Heart left ventricle (tissue), 16 donors: Measurements from ENCODE around the gene DIP2C. TPM values are rescaled to one million over a fixed set of nuclear protein-coding genes. Genes with fewer than 3 reads are reported as not detected.
A peak's percentile ranks its signal among the peaks of the same experiment; 100 is the strongest.

Source experiments
- ATAC-seq, 4 donors: fragments of 200-7000 bp; cut with Tn5 transposase; one replicate each; pipeline ENCODE4 v1.9.1; 2020 to 2022; ENCODE audit warnings: moderate library complexity in 4 of 4, mild to moderate bottlenecking in 3 of 4, moderate number of reproducible peaks in 1 of 4
- DNase-seq, 5 donors: peaks; one replicate each; pipeline ENCODE4 v3.0.0-alpha.2; 2020
- H3K27ac ChIP-seq, 12 donors: fragments of 200-600 bp; sonication (generic) in 4 of 12; one replicate each; pipeline versions ENCODE4 v1.5.0 to v1.8.0; 2016 to 2022; ENCODE audit warnings: mild to moderate bottlenecking in 2 of 12
- H3K27me3 ChIP-seq, 9 donors: fragments of 200-600 bp; sonication (generic) in 2 of 9; one replicate each; pipeline versions ENCODE4 v1.5.1 to v1.8.0; 2016 to 2022; ENCODE audit warnings: mild to moderate bottlenecking in 3 of 9
- H3K36me3 ChIP-seq, 9 donors: fragments of 200-600 bp; sonication (generic) in 2 of 9; one replicate each; pipeline versions ENCODE4 v1.5.0 to v1.8.0; 2018 to 2022; ENCODE audit warnings: mild to moderate bottlenecking in 2 of 9
- H3K4me1 ChIP-seq, 12 donors: fragments of 200-600 bp; sonication (generic) in 4 of 12; one replicate each; pipeline versions ENCODE4 v1.5.0 to v1.8.0; 2016 to 2022; ENCODE audit warnings: mild to moderate bottlenecking in 3 of 12
- H3K4me3 ChIP-seq, 12 donors: fragments of 200-600 bp; sonication (generic) in 4 of 12; one replicate each; pipeline versions ENCODE4 v1.5.0 to v1.8.0; 2017 to 2022; ENCODE audit warnings: mild to moderate bottlenecking in 9 of 12, moderate library complexity in 4 of 12
- H3K9me3 ChIP-seq, 12 donors: fragments of 200-600 bp; sonication (generic) in 4 of 12; one replicate each; pipeline versions ENCODE4 v1.5.0 to v1.8.0; 2016 to 2022; ENCODE audit warnings: mild to moderate bottlenecking in 1 of 12
- POLR2A ChIP-seq, 2 donors: fragments of 450-650 bp; IDR thresholded peaks; one replicate each; pipeline ENCODE4 v1.6.1; 2017; ENCODE audit warnings: antibody characterized with exemption in 2 of 2, mild to moderate bottlenecking in 2 of 2, moderate library complexity in 2 of 2
- WGBS, 4 donors: extraction: QIAGEN DNeasy Blood & Tissue Kit in 2 of 4; methylation state at CpG; one replicate each; pipeline versions ENCODE4 v1.1.5 to v1.1.7; 2013 to 2018; 5-methylcytosine and 5-hydroxymethylcytosine counted together
- intact Hi-C, 10 donors: fragments of 100-400 bp; cut with DNase I; formaldehyde crosslinking; loops; one replicate each; pipeline versions ENCODE4 v1.11.1 to v1.14.2; 2022
- polyA plus RNA-seq, 2 donors: library from polyadenylated mRNA; stranded (reverse); fragments of 200-250 nt; gene quantifications; one replicate each; pipeline ENCODE4 v1.2.3, GENCODE V29; 2013
- total RNA-seq, 9 donors: library from RNA; depleted of rRNA in 2 of 9; stranded (reverse); fragments of >200 nt in 2 of 9; fragmentation: NEBNext Ultra II Directional in 3 of 9; extraction: Animal tissue kit (Norgen Biotek cat#: 25700) in 3 of 9; gene quantifications; one replicate each; pipeline versions ENCODE4 v1.1.0 to v1.2.4, GENCODE V29; 2016 to 2023
- TF ChIP-seq, protein P1 (sequence below), 12 donors: fragments of 200-600 bp; sonication (generic) in 4 of 12; IDR thresholded peaks; one replicate each; pipeline versions ENCODE4 v1.5.0 to v1.8.0; 2018 to 2022; ENCODE audit warnings: antibody characterized with exemption in 12 of 12, mild to moderate bottlenecking in 5 of 12
- donor health status: ischemic (EF 13 %, LVEDD 7.1; RV severe dilation, severe dysfunction).
- donor health status: healthy with polysubstance abuse.
- donor health status: DM: no; HTN: yes; CAD: no.
- donor health status: DM: no; HTN: no; CAD: no.
- donor health status: ischemic (EF 25% LVEDD 6.9; RV normal size, moderate dysfunction).
- donor health status: ischemic (EF 25% LVEDD 5.7; RV mildly dilated, moderate dysfunction).
- donor health status: healthy.
- donor health status: DM: yes; HTN: yes; CAD: no.
- donor health status: ischemic (EF 35%, LVEDD 5.7; RV mildly dilated, moderate dysfunction).
- donor health status: nonischemic (EF 11% LVEDD 7.7; RV severe dilation, severe dysfunction).
- donor health status: DM: yes; HTN: yes; CAD: no.
- donor health status: PGD.
- donor health status: ischemic (EF 29% LVEDD 5.4; RV normal size, mild dysfunction).
- donor health status: nonischemic (EF 23%, LVEDD 6.1; RV moderate dilation, normal function).

The DIP2C gene
- total and polyA plus RNA-seq, 11 donors, result 7.4 to 43.1 (median 28.5) TPM

DNA sequence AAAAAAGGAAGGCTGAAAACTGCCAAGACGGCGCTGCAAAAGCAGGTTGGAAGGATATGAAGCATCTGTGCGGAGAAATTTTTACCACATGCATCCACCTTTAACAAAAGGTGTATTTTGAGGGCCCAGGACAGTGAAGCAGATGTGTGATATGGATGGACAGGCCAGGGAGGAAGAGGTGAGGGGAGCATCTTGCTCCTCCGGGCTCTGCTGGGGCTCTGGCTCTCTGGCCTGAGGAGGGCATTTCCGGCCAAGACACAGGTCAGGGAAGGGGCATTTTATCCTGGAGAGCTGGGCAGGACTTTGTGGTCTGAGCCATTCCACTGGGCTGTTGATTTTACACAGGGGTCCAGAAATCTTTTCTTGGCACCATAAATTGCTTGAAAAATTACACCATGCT is 379.1 kb downstream of the DIP2C start:
- no peaks in the 10 kb centered on the region for H3K9me3 ChIP-seq
- no peak for ATAC-seq
- no peak overlapping the region for H3K27ac ChIP-seq
- intact Hi-C loops, result no loop called here
- no peak overlapping the region for H3K4me3 ChIP-seq
- H3K36me3 ChIP-seq, result peaks cover 0 to 44% (median 11%) of the 10 kb centered on the region in 9 donors
- H3K4me1 ChIP-seq, result peaks cover 0 to 13% (median 4%) of the 10 kb centered on the region in 12 donors
- DNase-seq, result no peak
- WGBS, 4 donors, result 91 to 95% (median 93%) methylated on average over 5 of the region's 5 CpGs
- no peaks in the 10 kb centered on the region for H3K27me3 ChIP-seq
- TF ChIP-seq, protein P1, sequence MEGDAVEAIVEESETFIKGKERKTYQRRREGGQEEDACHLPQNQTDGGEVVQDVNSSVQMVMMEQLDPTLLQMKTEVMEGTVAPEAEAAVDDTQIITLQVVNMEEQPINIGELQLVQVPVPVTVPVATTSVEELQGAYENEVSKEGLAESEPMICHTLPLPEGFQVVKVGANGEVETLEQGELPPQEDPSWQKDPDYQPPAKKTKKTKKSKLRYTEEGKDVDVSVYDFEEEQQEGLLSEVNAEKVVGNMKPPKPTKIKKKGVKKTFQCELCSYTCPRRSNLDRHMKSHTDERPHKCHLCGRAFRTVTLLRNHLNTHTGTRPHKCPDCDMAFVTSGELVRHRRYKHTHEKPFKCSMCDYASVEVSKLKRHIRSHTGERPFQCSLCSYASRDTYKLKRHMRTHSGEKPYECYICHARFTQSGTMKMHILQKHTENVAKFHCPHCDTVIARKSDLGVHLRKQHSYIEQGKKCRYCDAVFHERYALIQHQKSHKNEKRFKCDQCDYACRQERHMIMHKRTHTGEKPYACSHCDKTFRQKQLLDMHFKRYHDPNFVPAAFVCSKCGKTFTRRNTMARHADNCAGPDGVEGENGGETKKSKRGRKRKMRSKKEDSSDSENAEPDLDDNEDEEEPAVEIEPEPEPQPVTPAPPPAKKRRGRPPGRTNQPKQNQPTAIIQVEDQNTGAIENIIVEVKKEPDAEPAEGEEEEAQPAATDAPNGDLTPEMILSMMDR (IDR thresholded peaks at IDR 0.05), result no peak

GRCh38 chr10:308572-309085 is 380.8 kb downstream of the DIP2C start:
- intact Hi-C loops, result no loop called here
- Histone ChIP-seq H3K36me3 (peaks cover 0 to 41% (median 11%) of the 10 kb centered on the region in 9 donors), H3K4me1 (peaks cover 0 to 13% (median 4%) of the 10 kb centered on the region in 12 donors), H3K9me3 (no peaks in the 10 kb centered on the region), H3K4me3 (no peak overlapping the region), H3K27ac (no peak overlapping the region), H3K27me3 (no peaks in the 10 kb centered on the region)
- no peak for TF ChIP-seq POLR2A (IDR thresholded peaks at IDR 0.05)
- TF ChIP-seq, protein P1 (IDR thresholded peaks at IDR 0.05), result no peak
- DNase-seq (no peak), ATAC-seq (peak in 1 of 4 donors; percentile 10)
- 87 to 92% (median 88%) methylated on average over 13 to 15 of the region's 15 CpGs for WGBS, 4 donors

GRCh38 chr10:308101-308500 is 381.4 kb downstream of the DIP2C start:
- H3K4me1 ChIP-seq, result peaks cover 0 to 13% (median 4%) of the 10 kb centered on the region in 12 donors
- H3K4me3 ChIP-seq, result no peak overlapping the region
- WGBS, 4 donors, result 92 to 100% (median 96%) methylated on average over 6 to 11 of the region's 11 CpGs
- DNase-seq (no peak), ATAC-seq (no peak)
- intact Hi-C loops, result no loop called here
- TF ChIP-seq, protein P1 (IDR thresholded peaks at IDR 0.05), result no peak
- no peak for TF ChIP-seq POLR2A (IDR thresholded peaks at IDR 0.05)
- no peak overlapping the region for H3K27ac ChIP-seq
- no peaks in the 10 kb centered on the region for H3K9me3 ChIP-seq
- peaks cover 0 to 42% (median 11%) of the 10 kb centered on the region in 9 donors for H3K36me3 ChIP-seq
- no peaks in the 10 kb centered on the region for H3K27me3 ChIP-seq

DNA sequence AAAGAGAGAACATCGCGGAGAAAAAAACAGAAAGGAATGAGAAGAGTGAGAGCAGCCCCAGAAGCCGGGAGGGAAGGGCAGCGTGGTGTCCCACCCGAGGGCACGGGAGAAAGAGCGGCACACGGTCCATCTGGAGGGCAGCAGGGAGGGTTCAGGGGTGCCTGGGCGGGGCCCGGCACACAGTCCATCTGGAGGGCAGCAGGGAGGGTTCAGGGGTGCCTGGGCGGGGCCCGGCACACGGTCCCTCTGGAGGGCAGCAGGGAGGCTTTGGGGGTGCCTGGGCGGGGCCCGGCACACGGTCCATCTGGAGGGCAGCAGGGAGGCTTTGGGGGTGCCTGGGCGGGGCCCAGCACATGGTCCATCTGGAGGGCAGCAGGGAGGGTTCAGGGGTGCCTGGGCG is 381.8 kb downstream of the DIP2C start:
- Histone ChIP-seq H3K27me3 (no peaks in the 10 kb centered on the region), H3K4me3 (no peak overlapping the region), H3K9me3 (no peaks in the 10 kb centered on the region), H3K27ac (no peak overlapping the region), H3K36me3 (peaks cover 0 to 42% (median 11%) of the 10 kb centered on the region in 9 donors), H3K4me1 (peaks cover 0 to 13% (median 4%) of the 10 kb centered on the region in 12 donors)
- ATAC-seq (no peak), DNase-seq (no peak)
- 93 to 96% (median 94%) methylated on average over 15 to 18 of the region's 18 CpGs for WGBS, 4 donors
- TF ChIP-seq POLR2A (IDR thresholded peaks at IDR 0.05), result no peak
- TF ChIP-seq, protein P1 (IDR thresholded peaks at IDR 0.05), result no peak
- intact Hi-C loops, result no loop called here
